Loucy (cell line): ENCODE measurements around the gene CPEB4.

Source experiments
- EZH2phosphoT487 ChIP-seq: fragments of 200-600 bp; IDR thresholded peaks from 2 replicates; pipeline ENCODE4 v1.6.1; 2018; ENCODE audit warnings: antibody characterized with exemption, mild to moderate bottlenecking, moderate library complexity, borderline replicate concordance
- TF ChIP-seq, protein P1 (sequence below): fragments of 200-600 bp; sonication (generic); conservative IDR thresholded peaks from 2 replicates; pipeline ENCODE4 v1.5.1; 2014; ENCODE audit warnings: mild to moderate bottlenecking, antibody characterized with exemption, low read length

DNA sequence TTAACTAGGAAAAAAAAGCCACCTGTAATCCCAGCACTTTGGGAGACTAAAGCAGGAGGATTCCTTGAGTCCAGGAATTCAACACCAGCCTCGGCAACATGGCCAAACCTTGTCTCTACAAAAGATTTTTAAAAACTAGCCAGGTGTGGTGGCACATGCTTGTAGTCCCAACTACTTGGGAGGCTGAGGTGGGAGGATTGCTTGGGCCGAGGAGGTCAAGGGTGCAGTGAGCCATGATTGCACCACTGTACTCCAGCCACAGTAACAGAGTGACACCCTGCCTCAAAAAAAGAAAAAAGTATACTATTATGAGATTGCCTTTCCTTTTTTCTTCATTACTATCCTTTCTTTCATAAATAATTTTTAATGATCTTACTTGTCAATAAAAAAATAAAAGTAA is 45.8 kb downstream of the CPEB4 start:
- TF ChIP-seq, protein P1, sequence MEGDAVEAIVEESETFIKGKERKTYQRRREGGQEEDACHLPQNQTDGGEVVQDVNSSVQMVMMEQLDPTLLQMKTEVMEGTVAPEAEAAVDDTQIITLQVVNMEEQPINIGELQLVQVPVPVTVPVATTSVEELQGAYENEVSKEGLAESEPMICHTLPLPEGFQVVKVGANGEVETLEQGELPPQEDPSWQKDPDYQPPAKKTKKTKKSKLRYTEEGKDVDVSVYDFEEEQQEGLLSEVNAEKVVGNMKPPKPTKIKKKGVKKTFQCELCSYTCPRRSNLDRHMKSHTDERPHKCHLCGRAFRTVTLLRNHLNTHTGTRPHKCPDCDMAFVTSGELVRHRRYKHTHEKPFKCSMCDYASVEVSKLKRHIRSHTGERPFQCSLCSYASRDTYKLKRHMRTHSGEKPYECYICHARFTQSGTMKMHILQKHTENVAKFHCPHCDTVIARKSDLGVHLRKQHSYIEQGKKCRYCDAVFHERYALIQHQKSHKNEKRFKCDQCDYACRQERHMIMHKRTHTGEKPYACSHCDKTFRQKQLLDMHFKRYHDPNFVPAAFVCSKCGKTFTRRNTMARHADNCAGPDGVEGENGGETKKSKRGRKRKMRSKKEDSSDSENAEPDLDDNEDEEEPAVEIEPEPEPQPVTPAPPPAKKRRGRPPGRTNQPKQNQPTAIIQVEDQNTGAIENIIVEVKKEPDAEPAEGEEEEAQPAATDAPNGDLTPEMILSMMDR: no peak
- no peak for TF ChIP-seq EZH2phosphoT487
